ENCODE results near the gene MORN1. TPM values are rescaled to one million over a fixed set of nuclear protein-coding genes. Genes with fewer than 3 reads are reported as not detected.

The MORN1 gene
- total and polyA plus RNA-seq, 9 of the 15 experiments (the other 6 are each of a cell fraction or from before 2014, with no cell fraction given) = 0.24 to 9.3 (median 4.2) TPM

- TF ChIP-seq NR3C1 (CRISPR knock-in tag; IDR thresholded peaks at IDR 0.05) = peak; percentile 91; the same call in 1 of the 2 replicates
- TF ChIP-seq RAD51 (IDR thresholded peaks at IDR 0.05; ENCODE audit: borderline replicate concordance, low read depth) = no peak
- no peak for TF ChIP-seq THRB (CRISPR knock-in tag; conservative IDR thresholded peaks at IDR 0.05)
- peak; percentile 95 for TF ChIP-seq MGA (IDR thresholded peaks at IDR 0.05)
- TF ChIP-seq POLR2G (IDR thresholded peaks at IDR 0.05; ENCODE audit: low read depth, low read length) = peak; percentile 77
- TF ChIP-seq USF1 (CRISPR knock-in tag; IDR thresholded peaks at IDR 0.05) = no peak
- no peak for TF ChIP-seq ZC3H4 (CRISPR knock-in tag; IDR thresholded peaks at IDR 0.05; ENCODE audit: borderline replicate concordance)
- no peak for TF ChIP-seq ZNF449 (CRISPR knock-in tag; IDR thresholded peaks at IDR 0.05)
- TF ChIP-seq PHB (CRISPR knock-in tag; IDR thresholded peaks at IDR 0.05) = no peak; the same call in 1 of the 2 replicates
- no peak for TF ChIP-seq NFYB (IDR thresholded peaks at IDR 0.05; ENCODE audit: extremely low read depth, insufficient read length)
- peak in 1 of 2 experiments; percentile 28; a peak in 1 of 3 replicates for TF ChIP-seq CBX3 (IDR thresholded peaks at IDR 0.05; ENCODE audit: borderline replicate concordance in 1 of 2, low read length in 2 of 2)
- TF ChIP-seq NFRKB (IDR thresholded peaks at IDR 0.05; ENCODE audit: low read depth) = no peak
Observed at GRCh38 chr1:2412773-2413494, 21.6 kb upstream of the MORN1 start (continued).

Data from K562 (cell line).